Ovary (tissue), 9 donors: ENCODE results near the gene SMTNL2. TPM values are rescaled to one million over a fixed set of nuclear protein-coding genes. Genes with fewer than 3 reads are reported as not detected.

Experiments used
- DNase-seq, 5 donors: peaks; one replicate each; pipeline ENCODE4 v3.0.0-alpha.2; 2019 to 2020
- H3K27ac ChIP-seq, 2 donors: fragments of 200-600 bp; one replicate each; pipeline versions ENCODE4 v1.5.1 to v1.8.0; 2019 to 2022
- H3K27me3 ChIP-seq: fragments of 200-600 bp; one replicate; pipeline ENCODE4 v1.8.0; 2022
- H3K36me3 ChIP-seq: fragments of 200-600 bp; sonication (generic); one replicate; pipeline ENCODE4 v1.5.1; 2019
- H3K4me1 ChIP-seq: one replicate; pipeline ENCODE4 v1.8.1; 2013; ENCODE audit warnings: mild to moderate bottlenecking, moderate library complexity; ENCODE audit not compliant: insufficient read depth
- H3K4me3 ChIP-seq: fragments of 200-600 bp; sonication (generic); one replicate; pipeline ENCODE4 v1.5.1; 2017
- H3K9me3 ChIP-seq, 2 donors: fragments of 200-600 bp in 1 of 2; sonication (generic) in 1 of 2; one replicate each; pipeline versions ENCODE4 v1.5.1 to v1.8.1; 2013 to 2019; ENCODE audit warnings: mild to moderate bottlenecking in 1 of 2, moderate library complexity in 1 of 2
- CTCF ChIP-seq, 3 donors: fragments of 450-650 bp in 2 of 3; fragments of 200-600 bp in 1 of 3; IDR thresholded peaks; one replicate each; pipeline versions ENCODE4 v1.5.1 to v1.8.0; 2016 to 2022; ENCODE audit warnings: antibody characterized with exemption in 3 of 3, mild to moderate bottlenecking in 1 of 3
- EP300 ChIP-seq: sonication (generic); formaldehyde crosslinking; IDR thresholded peaks from one replicate; pipeline ENCODE4 v1.6.1; 2017; ENCODE audit warnings: antibody characterized with exemption
- POLR2A ChIP-seq: fragments of 450-650 bp; IDR thresholded peaks from one replicate; pipeline ENCODE4 v1.6.1; 2017; ENCODE audit warnings: antibody characterized with exemption, mild to moderate bottlenecking, moderate library complexity
- WGBS, 3 donors: extraction: QIAGEN DNeasy Blood & Tissue Kit in 1 of 3; methylation state at CpG; one replicate each; pipeline versions ENCODE4 v1.1.5 to v1.1.7; 2013 to 2017; 5-methylcytosine and 5-hydroxymethylcytosine counted together
- intact Hi-C, 4 donors: fragments of 100-400 bp; cut with DNase I; formaldehyde crosslinking; loops; one replicate each; pipeline versions ENCODE4 v1.11.0 to v1.15.1; 2022 to 2023
- polyA plus RNA-seq, 2 donors: library from polyadenylated mRNA; stranded (reverse); fragments of 200-250 nt in 1 of 2; fragments of 350-450 nt in 1 of 2; fragmentation: Illumina TruSeq in 1 of 2; extraction: RNeasy Lipid Tissue Mini Kit (QIAGEN cat#74804) in 1 of 2; gene quantifications; one replicate each; pipeline ENCODE4 v1.2.3, GENCODE V29; 2013 to 2014
- total RNA-seq, 7 donors: library from RNA; depleted of rRNA in 2 of 7; stranded (reverse); fragments of >200 nt in 2 of 7; fragmentation: NEBNext Ultra II Directional in 3 of 7; extraction: Animal tissue kit (Norgen Biotek cat#: 25700) in 3 of 7; gene quantifications; one replicate each; pipeline versions ENCODE4 v1.1.0 to v1.2.4, GENCODE V29; 2016 to 2023
- donor health status: DM: no; HTN: no; CAD: no; lungs with moderate emphysema.
- donor health status: DM: no; HTN: no; CAD: no.
- donor health status: Bipolar disorder and iron deficiency.
- donor health status: DM: yes; HTN: yes; CAD: no.
- donor health status: DM: no; HTN: no; CAD: no.
- donor health status: DM: yes; HTN: yes; CAD: no.

The SMTNL2 gene
- total and polyA plus RNA-seq, 9 donors: 3.7 to 34.3 (median 15.1) TPM

- peak within 1 kb of the TSS; percentile 42 to 44 for H3K27ac ChIP-seq
- H3K4me3 ChIP-seq: peak within 1 kb of the TSS; percentile 66
- DNase-seq: peak; percentile 95 to 98 (median 97)
- no peaks in the 10 kb centered on the region for H3K9me3 ChIP-seq
- intact Hi-C loops: loop anchor here in 1 of 4 donors (10.0 kb wide), 1 partner anchor 130 kb away; no protein-coding TSS in a partner anchor
- no peaks in the 10 kb centered on the region for H3K27me3 ChIP-seq
- TF ChIP-seq CTCF (IDR thresholded peaks at IDR 0.05) (no peak), POLR2A (no peak), EP300 (no peak)
- peaks cover 9% of the 10 kb centered on the region for H3K4me1 ChIP-seq
- WGBS, 3 donors: 0 to 1% (median 1%) methylated on average over 64 to 69 of the region's 69 CpGs
- no peaks in the 10 kb centered on the region for H3K36me3 ChIP-seq
These were observed 29.1 kb upstream of the SMTNL2 start, which contains the start of gene MYBBP1A for GRCh38 chr17:4554997-4555799. TSS of gene MYBBP1A (minus strand) at chr17:4555384. CDS start at chr17:4555324, 60 bp downstream.

DNA sequence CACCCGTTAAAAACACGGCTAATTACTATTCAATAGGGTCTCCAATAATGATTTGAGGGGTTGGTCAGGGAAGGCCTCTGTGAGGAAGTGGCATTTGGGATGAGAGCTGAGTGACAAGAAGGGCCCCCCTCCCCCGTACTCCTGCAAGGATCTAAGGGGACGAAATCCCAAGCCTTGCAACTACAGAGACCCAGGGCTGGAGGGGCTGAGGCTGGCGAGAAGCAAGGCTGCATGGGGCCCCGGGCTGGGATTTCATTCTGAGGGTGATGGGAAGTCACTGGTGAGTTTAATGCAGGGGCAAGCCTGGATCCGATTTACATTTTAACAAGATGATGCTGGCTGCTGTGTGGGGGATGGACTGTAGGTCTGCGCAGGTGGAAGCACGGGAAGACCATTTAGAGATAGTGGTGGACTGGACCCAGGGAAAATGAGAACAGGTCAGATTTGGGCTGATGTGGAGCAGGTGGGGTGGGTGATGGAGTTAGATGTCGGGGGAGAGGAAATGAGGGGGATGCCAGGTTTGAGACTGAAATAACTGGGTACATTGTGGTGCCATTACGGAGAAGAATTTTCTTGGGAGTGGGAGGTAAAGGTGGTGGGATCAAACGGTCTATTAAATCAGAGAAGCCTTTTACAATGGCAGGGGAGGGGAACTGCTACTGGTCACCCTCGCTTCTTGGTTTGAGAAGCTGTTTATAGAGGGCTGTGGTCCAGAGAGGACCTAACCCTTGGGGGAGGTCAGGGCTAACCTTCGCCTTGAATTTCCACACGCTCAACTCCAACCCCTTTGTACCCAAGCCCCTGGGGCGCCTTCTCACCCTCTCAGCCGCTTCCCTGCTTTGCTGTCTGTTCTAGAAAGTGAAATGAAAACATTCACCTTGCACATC lies 28.2 kb upstream of the SMTNL2 start:
- DNase-seq: peak in 1 of 5 donors; percentile 21
- intact Hi-C loops: loop anchor here in 1 of 4 donors (10.0 kb wide), 1 partner anchor 131 kb away; no protein-coding TSS in a partner anchor
- Histone ChIP-seq H3K9me3 (no peaks in the 10 kb centered on the region), H3K36me3 (no peaks in the 10 kb centered on the region), H3K4me3 (peak overlapping the region; percentile 66), H3K27ac (peak overlapping the region; percentile 42 to 44), H3K27me3 (no peaks in the 10 kb centered on the region), H3K4me1 (peaks cover 11% of the 10 kb centered on the region)
- 44 to 52% (median 49%) methylated on average over 17 of the region's 17 CpGs for WGBS, 3 donors
- no peak for TF ChIP-seq POLR2A
- no peak for TF ChIP-seq EP300
- TF ChIP-seq CTCF (IDR thresholded peaks at IDR 0.05): no peak

DNA sequence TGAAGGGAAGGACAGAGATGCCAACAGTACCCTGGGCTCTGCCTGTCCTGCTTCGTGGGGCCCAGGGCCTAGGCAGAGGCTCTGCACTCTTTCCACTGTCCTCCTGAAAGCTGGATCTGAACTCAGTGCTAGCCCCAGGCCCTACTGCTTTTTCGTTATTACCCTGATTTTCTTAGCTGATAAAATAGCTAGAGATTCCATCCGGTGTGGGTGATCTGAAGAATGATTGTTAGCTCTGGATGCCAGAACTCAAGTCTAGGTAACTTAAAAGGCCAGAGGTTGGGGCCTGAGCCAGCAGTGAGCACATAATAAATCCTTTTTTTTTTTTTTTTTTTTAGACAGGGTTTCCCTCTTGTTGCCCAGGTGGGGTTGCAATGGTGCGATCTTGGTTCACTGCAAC lies 27.3 kb upstream of the SMTNL2 start:
- no peak overlapping the region for H3K4me3 ChIP-seq
- H3K4me1 ChIP-seq: peaks cover 11% of the 10 kb centered on the region
- TF ChIP-seq POLR2A (no peak), CTCF (IDR thresholded peaks at IDR 0.05) (no peak), EP300 (no peak)
- no peaks in the 10 kb centered on the region for H3K27me3 ChIP-seq
- no peak for DNase-seq
- no peaks in the 10 kb centered on the region for H3K36me3 ChIP-seq
- intact Hi-C loops: loop anchor here in 1 of 4 donors (10.0 kb wide), 1 partner anchor 132 kb away; no protein-coding TSS in a partner anchor
- H3K9me3 ChIP-seq: no peaks in the 10 kb centered on the region
- H3K27ac ChIP-seq: no peak overlapping the region
- WGBS, 3 donors: 70 to 88% (median 86%) methylated on average over 4 of the region's 4 CpGs

DNA sequence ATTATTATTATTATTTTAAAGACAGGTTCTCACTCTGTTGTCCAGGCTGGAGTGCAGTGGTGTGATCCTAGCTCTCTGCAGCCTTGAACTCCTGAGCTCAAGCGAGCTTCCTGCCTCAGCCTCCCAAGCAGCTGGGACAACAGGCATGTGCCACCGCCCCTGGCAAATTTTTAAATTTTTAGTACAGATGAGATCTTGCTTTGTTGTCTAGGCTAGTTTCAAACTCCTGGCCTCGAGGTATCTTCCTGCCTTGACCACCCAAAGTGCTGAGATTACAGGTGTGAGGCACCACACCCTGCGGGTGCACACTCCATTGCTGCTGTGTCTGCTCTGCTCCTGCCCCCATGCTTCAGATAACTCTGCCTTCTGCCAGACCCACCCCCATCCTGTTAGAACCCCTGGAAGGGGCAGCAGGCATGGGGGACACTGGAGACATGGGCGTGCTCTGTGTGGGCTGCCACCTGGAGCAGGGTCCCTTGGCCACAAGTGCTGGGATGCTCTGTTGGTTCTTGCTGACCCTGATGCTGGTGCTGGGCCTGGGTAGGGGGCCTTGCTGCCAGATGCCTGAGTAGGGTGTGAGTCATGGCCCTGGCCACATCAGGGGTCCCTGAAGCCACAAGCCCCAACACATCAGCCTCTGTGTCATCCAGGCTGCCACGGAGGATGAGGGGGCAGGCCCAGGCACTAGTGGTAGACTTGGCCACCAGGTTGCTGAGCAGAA lies 26.5 kb upstream of the SMTNL2 start:
- Histone ChIP-seq H3K9me3 (no peaks in the 10 kb centered on the region), H3K27me3 (no peaks in the 10 kb centered on the region), H3K27ac (no peak overlapping the region), H3K4me1 (peaks cover 11% of the 10 kb centered on the region), H3K36me3 (no peaks in the 10 kb centered on the region), H3K4me3 (no peak overlapping the region)
- no peak for DNase-seq
- intact Hi-C loops: loop anchor here in 1 of 4 donors (10.0 kb wide), 1 partner anchor 133 kb away; no protein-coding TSS in a partner anchor
- TF ChIP-seq EP300: no peak
- WGBS, 3 donors: 83 to 89% (median 86%) methylated on average over 6 of the region's 6 CpGs
